Psoas muscle (tissue), 8 donors: ENCODE data around the gene AKR1C3. TPM values are rescaled to one million over a fixed set of nuclear protein-coding genes. Genes with fewer than 3 reads are reported as not detected.

Source experiments
- ATAC-seq, 4 donors: fragments of 200-7000 bp; cut with Tn5 transposase; one replicate each; pipeline ENCODE4 v1.9.1; 2020; ENCODE audit warnings: moderate library complexity in 3 of 4, mild to moderate bottlenecking in 2 of 4
- DNase-seq, 2 donors: peaks; one replicate each; pipeline ENCODE4 v3.0.0-alpha.2; 2020
- H3K27ac ChIP-seq: fragments of 200-600 bp; one replicate; pipeline ENCODE4 v1.8.0; 2022
- H3K27me3 ChIP-seq, 3 donors: fragments of 200-600 bp in 1 of 3; one replicate each; pipeline versions ENCODE4 v1.6.1 to v1.8.0; 2013 to 2022; ENCODE audit warnings: low read length in 2 of 3, mild to moderate bottlenecking in 2 of 3, moderate library complexity in 1 of 3; ENCODE audit not compliant: insufficient read depth in 3 of 3
- H3K36me3 ChIP-seq, 2 donors: fragments of 200-600 bp in 1 of 2; one replicate each; pipeline versions ENCODE4 v1.6.1 to v1.8.0; 2013 to 2022; ENCODE audit warnings: low read depth in 1 of 2, mild to moderate bottlenecking in 1 of 2, moderate library complexity in 1 of 2; ENCODE audit not compliant: insufficient read depth in 1 of 2
- H3K4me1 ChIP-seq: fragments of 200-600 bp; one replicate; pipeline ENCODE4 v1.8.0; 2022
- H3K4me3 ChIP-seq: fragments of 200-600 bp; one replicate; pipeline ENCODE4 v1.8.0; 2022; ENCODE audit warnings: mild to moderate bottlenecking
- H3K9me3 ChIP-seq: fragments of 200-600 bp; one replicate; pipeline ENCODE4 v1.8.0; 2022
- CTCF ChIP-seq: fragments of 200-600 bp; IDR thresholded peaks from one replicate; pipeline ENCODE4 v1.8.0; 2022; ENCODE audit warnings: antibody characterized with exemption
- WGBS, 3 donors: extraction: QIAGEN DNeasy Blood & Tissue Kit; methylation state at CpG; one replicate each; pipeline versions ENCODE4 v1.1.6 to v1.1.7; 2013; 5-methylcytosine and 5-hydroxymethylcytosine counted together
- intact Hi-C, 2 donors: fragments of 100-400 bp; cut with DNase I; formaldehyde crosslinking; loops; one replicate each; pipeline versions ENCODE4 v1.11.0 to v1.14.2; 2022
- polyA plus RNA-seq, 3 donors: library from polyadenylated mRNA; stranded (reverse); fragments of 200-250 nt; gene quantifications; one replicate each; pipeline ENCODE4 v1.2.3, GENCODE V29; 2013
- total RNA-seq, 4 donors: library from RNA; stranded (reverse); fragmentation: NEBNext Ultra II Directional in 2 of 4; extraction: Animal tissue kit (Norgen Biotek cat#: 25700) in 2 of 4; gene quantifications; one replicate each; pipeline versions ENCODE4 v1.2.1 to v1.2.4, GENCODE V29; 2021 to 2023
- donor health status: healthy with polysubstance abuse.
- donor health status: DM: no; HTN: no; CAD: no; lungs with moderate emphysema.
- donor health status: Bipolar disorder and iron deficiency.
- donor health status: healthy.
- donor health status: DM: yes; HTN: yes; CAD: no.
- donor health status: DM: no; HTN: no; CAD: no.
- donor health status: DM: no; HTN: no; CAD: no.
- donor health status: DM: yes; HTN: yes; CAD: no.

The AKR1C3 gene
- total and polyA plus RNA-seq, 7 donors = 16.6 to 1,247 (median 33.7) TPM

GRCh38 chr10:5068274-5068984 is 25.8 kb upstream of the AKR1C3 start:
- Histone ChIP-seq H3K27me3 (no peaks in the 10 kb centered on the region), H3K27ac (no peak overlapping the region), H3K4me3 (no peak overlapping the region), H3K4me1 (peaks cover 17% of the 10 kb centered on the region), H3K9me3 (no peaks in the 10 kb centered on the region), H3K36me3 (no peaks in the 10 kb centered on the region)
- no peak for ATAC-seq
- intact Hi-C loops = no loop called here
- DNase-seq = no peak
- 98 to 100% (median 100%) methylated on average over 1 of the region's 1 CpG for WGBS, 3 donors
- no peak for TF ChIP-seq CTCF

- H3K9me3 ChIP-seq = no peaks in the 10 kb centered on the region
- DNase-seq (no peak), ATAC-seq (peak in 3 of 4 donors; percentile 29 to 47 (median 42))
- peak overlapping the region; percentile 81 for H3K27ac ChIP-seq
- H3K4me1 ChIP-seq = peaks cover 17% of the 10 kb centered on the region
- H3K27me3 ChIP-seq = no peaks in the 10 kb centered on the region
- H3K36me3 ChIP-seq = no peaks in the 10 kb centered on the region
- H3K4me3 ChIP-seq = peak overlapping the region; percentile 37
- intact Hi-C loops = loop anchor here in 1 of 2 donors (5.0 kb wide), 1 partner anchor 49 kb away; no protein-coding TSS in a partner anchor
- TF ChIP-seq CTCF = no peak
Measured at GRCh38 chr10:5070648-5071410, 23.4 kb upstream of the AKR1C3 start.

GRCh38 chr10:5071411-5072198 is 22.6 kb upstream of the AKR1C3 start:
- Histone ChIP-seq H3K36me3 (no peaks in the 10 kb centered on the region), H3K27me3 (no peaks in the 10 kb centered on the region), H3K9me3 (no peaks in the 10 kb centered on the region), H3K4me1 (peaks cover 17% of the 10 kb centered on the region), H3K27ac (peak overlapping the region; percentile 81), H3K4me3 (peak overlapping the region; percentile 37)
- DNase-seq = peak in 1 of 2 donors; percentile 36
- intact Hi-C loops = loop anchor here in 1 of 2 donors (5.0 kb wide), 1 partner anchor 49 kb away; no protein-coding TSS in a partner anchor
- 20 to 35% (median 23%) methylated on average over 8 of the region's 8 CpGs for WGBS, 3 donors
- no peak for TF ChIP-seq CTCF
- ATAC-seq = peak; percentile 83 to 89 (median 86)

- H3K4me3 ChIP-seq = no peak overlapping the region
- ATAC-seq = no peak
- TF ChIP-seq CTCF = no peak
- intact Hi-C loops = loop anchor here in 1 of 2 donors (5.0 kb wide), 1 partner anchor 51 kb away; no protein-coding TSS in a partner anchor
- H3K36me3 ChIP-seq = no peaks in the 10 kb centered on the region
- no peak overlapping the region for H3K27ac ChIP-seq
- H3K9me3 ChIP-seq = no peaks in the 10 kb centered on the region
- no peak for DNase-seq
- H3K27me3 ChIP-seq = no peaks in the 10 kb centered on the region
- peaks cover 20% of the 10 kb centered on the region for H3K4me1 ChIP-seq
- 96 to 100% (median 99%) methylated on average over 2 of the region's 2 CpGs for WGBS, 3 donors
Measured at GRCh38 chr10:5073659-5074058, 20.6 kb upstream of the AKR1C3 start.
